ENCODE data around the gene STK31. TPM values are rescaled to one million over a fixed set of nuclear protein-coding genes. Genes with fewer than 3 reads are reported as not detected.
"Not testable (repeated sequence)": the region's sequence is repeated elsewhere in the genome, so short reads cannot be mapped to it uniquely, and the experiment has no call there.

STK31 gene, protein sequence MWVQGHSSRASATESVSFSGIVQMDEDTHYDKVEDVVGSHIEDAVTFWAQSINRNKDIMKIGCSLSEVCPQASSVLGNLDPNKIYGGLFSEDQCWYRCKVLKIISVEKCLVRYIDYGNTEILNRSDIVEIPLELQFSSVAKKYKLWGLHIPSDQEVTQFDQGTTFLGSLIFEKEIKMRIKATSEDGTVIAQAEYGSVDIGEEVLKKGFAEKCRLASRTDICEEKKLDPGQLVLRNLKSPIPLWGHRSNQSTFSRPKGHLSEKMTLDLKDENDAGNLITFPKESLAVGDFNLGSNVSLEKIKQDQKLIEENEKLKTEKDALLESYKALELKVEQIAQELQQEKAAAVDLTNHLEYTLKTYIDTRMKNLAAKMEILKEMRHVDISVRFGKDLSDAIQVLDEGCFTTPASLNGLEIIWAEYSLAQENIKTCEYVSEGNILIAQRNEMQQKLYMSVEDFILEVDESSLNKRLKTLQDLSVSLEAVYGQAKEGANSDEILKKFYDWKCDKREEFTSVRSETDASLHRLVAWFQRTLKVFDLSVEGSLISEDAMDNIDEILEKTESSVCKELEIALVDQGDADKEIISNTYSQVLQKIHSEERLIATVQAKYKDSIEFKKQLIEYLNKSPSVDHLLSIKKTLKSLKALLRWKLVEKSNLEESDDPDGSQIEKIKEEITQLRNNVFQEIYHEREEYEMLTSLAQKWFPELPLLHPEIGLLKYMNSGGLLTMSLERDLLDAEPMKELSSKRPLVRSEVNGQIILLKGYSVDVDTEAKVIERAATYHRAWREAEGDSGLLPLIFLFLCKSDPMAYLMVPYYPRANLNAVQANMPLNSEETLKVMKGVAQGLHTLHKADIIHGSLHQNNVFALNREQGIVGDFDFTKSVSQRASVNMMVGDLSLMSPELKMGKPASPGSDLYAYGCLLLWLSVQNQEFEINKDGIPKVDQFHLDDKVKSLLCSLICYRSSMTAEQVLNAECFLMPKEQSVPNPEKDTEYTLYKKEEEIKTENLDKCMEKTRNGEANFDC
- polyA plus RNA-seq: 0.52 TPM
- long read RNA-seq, donor 1: 0 reads
- long read RNA-seq, donor 2: 0 reads
- long read RNA-seq, donor 3: 0 reads
- long read RNA-seq, donor 4: 0 reads
- long read RNA-seq, donor 5: 0 reads
- long read RNA-seq, donor 6: 0 reads
- long read RNA-seq, donor 7: 0 reads
- long read RNA-seq, donor 8: 0 reads
- long read RNA-seq, donor 9: 0 reads
- long read RNA-seq, donor 10: 0 reads
- long read RNA-seq, donor 11: 0 reads

DNA sequence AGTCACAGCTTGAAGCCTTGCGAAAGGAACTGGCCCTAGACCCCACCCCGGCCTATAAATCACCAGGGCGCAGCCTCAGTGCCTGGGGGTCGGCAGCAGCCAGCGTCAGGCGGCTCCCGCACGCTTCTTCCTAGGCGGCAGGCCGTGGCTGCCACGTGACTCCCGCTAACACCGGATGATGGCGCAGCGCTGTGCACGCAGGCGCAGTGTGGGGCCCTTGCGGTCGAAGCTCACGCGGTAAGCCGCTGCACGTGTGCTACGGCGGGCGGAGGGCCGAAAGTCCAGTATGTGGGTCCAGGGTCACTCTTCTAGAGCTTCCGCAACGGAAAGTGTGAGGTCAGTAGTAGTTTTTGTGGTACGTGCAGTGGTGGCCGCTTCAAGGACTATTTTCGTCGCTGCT is at the start of gene STK31:
TSS of gene STK31 (plus strand) at position 220 of the 400 bp plus-strand sequence. CDS start at position 287, 67 bp downstream.
- H3K4me3 ChIP-seq (ENCODE audit: low read length): peak within 1 kb of the TSS; percentile 5
- peaks cover 11% of the 10 kb centered on the region for H3K9me3 ChIP-seq (ENCODE audit: control insufficient read depth, low read depth, low read length)
- no CpG with 5 or more reads among the region's 33 CpGs for WGBS (ENCODE audit: insufficient coverage, low lambda C conversion rate)
- H3K27ac ChIP-seq (ENCODE audit: low read length): peak within 1 kb of the TSS; percentile 83
- no peak for DNase-seq
- peaks cover 3% of the 10 kb centered on the region for H3K36me3 ChIP-seq (ENCODE audit: control insufficient read depth, insufficient read depth, low read length)
- H3K4me1 ChIP-seq (ENCODE audit: control insufficient read depth, insufficient read depth, low read length): peaks cover 8% of the 10 kb centered on the region
- no peaks in the 10 kb centered on the region for H3K27me3 ChIP-seq (ENCODE audit: control insufficient read depth, insufficient read depth, low read length)

DNA sequence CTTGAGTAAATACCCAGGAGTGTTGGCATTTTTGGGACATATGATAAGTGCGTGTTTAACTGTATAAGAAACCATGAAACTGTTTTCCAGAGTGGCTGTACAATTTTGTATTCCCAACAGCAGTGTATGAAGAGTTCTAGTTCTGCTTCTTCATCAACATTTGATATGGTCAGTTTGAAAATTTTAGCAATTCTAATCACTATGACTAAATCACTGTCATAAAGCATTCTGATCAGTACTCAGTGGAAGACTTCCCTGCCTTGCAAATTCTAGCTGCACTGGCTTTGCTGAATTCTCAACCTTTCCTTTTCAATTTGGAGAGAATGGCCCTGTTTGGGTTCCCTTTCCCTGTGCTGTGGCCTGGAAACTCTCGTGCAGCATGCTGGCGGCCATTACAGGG is 48.6 kb upstream of the STK31 start:
- Histone ChIP-seq H3K4me1 (ENCODE audit: control insufficient read depth, insufficient read depth, low read length) (no peaks in the 10 kb centered on the region), H3K27me3 (ENCODE audit: control insufficient read depth, insufficient read depth, low read length) (no peaks in the 10 kb centered on the region), H3K9me3 (ENCODE audit: control insufficient read depth, low read depth, low read length) (peaks cover 6% of the 10 kb centered on the region), H3K4me3 (ENCODE audit: low read length) (no peak overlapping the region), H3K27ac (ENCODE audit: low read length) (no peak overlapping the region), H3K36me3 (ENCODE audit: control insufficient read depth, insufficient read depth, low read length) (no peaks in the 10 kb centered on the region)
- 100% methylated on average over 1 of the region's 3 CpGs for WGBS (ENCODE audit: insufficient coverage, low lambda C conversion rate)
- DNase-seq: no peak

DNA sequence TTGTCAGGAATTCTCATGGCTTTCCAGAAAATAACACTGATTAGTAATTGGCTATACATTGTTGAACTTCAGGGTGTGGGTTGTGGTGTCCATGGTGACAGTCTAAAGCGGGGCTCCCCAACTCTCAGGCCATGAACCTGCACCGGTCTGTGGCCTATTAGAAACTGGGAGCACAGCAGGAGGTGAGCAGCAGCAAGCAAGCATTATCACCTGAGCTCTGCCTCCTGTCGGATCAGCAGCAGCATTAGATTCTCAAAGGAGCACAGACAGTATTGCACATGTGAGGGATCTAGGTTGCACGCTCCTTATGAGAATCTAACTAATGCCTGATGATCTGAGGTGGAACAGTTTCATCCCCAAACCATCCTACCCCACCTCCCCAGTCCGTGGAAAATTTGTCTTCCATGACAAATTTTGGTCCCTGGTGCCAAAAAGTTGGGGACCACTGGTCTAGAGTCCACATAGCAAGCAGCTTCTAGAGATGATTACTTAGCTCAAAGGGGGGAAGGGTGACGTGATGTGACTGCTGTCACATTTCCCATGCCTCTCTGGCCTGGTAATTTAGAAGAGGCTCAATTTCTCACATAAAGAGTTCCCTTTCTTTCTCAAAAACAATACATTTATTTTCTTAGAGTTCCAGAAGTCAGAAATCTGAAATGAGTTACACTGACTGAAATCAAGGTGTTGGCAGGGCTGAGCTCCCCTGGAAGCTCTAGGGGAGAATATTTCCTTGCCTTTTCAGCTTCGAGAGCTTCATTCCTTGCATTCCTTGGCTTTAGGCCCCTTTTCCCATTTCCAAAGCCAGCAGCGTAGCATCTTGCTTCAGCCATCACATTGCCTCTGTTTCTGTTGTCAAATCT is 47.7 kb upstream of the STK31 start:
- Histone ChIP-seq H3K27me3 (ENCODE audit: control insufficient read depth, insufficient read depth, low read length) (no peaks in the 10 kb centered on the region), H3K36me3 (ENCODE audit: control insufficient read depth, insufficient read depth, low read length) (no peaks in the 10 kb centered on the region), H3K27ac (ENCODE audit: low read length) (no peak overlapping the region), H3K4me1 (ENCODE audit: control insufficient read depth, insufficient read depth, low read length) (no peaks in the 10 kb centered on the region), H3K9me3 (ENCODE audit: control insufficient read depth, low read depth, low read length) (peaks cover 6% of the 10 kb centered on the region), H3K4me3 (ENCODE audit: low read length) (no peak overlapping the region)
- WGBS (ENCODE audit: insufficient coverage, low lambda C conversion rate): 92% methylated on average over 2 of the region's 8 CpGs
- no peak for DNase-seq

DNA sequence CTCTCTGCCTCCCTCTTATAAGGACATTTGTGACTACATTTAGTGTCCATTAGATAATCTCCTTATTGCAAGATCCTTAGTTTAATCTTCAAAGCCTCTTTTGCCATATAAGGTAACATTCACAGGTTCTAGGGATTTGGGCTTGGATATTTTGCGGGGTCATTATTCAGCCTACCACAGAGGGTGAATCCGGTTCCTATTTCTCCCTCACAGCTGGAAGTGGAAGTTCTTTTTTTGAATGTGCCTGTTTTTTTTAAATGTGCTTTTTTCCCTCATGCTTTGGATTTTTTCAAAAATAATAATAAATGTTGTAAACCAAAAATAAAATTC is 47.1 kb upstream of the STK31 start:
- Histone ChIP-seq H3K4me3 (ENCODE audit: low read length) (no peak overlapping the region), H3K4me1 (ENCODE audit: control insufficient read depth, insufficient read depth, low read length) (no peaks in the 10 kb centered on the region), H3K9me3 (ENCODE audit: control insufficient read depth, low read depth, low read length) (peaks cover 6% of the 10 kb centered on the region), H3K36me3 (ENCODE audit: control insufficient read depth, insufficient read depth, low read length) (no peaks in the 10 kb centered on the region), H3K27me3 (ENCODE audit: control insufficient read depth, insufficient read depth, low read length) (no peaks in the 10 kb centered on the region), H3K27ac (ENCODE audit: low read length) (no peak overlapping the region)
- no peak for DNase-seq
- 100% methylated on average over 1 of the region's 2 CpGs for WGBS (ENCODE audit: insufficient coverage, low lambda C conversion rate)

DNA sequence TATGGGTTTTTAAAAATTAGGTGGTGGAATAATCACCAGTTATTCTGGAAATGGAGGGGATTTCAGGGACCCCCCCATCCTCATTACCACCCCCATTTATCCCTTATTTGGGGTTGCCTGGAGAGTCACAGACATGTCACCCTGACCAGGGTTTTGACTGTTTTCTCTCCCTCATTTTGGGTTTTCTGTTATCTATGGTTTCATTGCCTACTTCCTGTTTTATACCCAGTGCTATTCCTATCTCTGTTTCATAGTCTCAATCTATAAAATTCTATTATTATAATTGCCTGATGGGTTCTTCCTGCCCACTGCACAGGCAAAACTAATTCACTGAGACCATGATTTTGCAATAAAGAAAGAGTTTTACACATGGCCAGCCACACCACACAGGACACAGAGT is 45.9 kb upstream of the STK31 start:
- H3K27me3 ChIP-seq (ENCODE audit: control insufficient read depth, insufficient read depth, low read length): no peaks in the 10 kb centered on the region
- no peak overlapping the region for H3K27ac ChIP-seq (ENCODE audit: low read length)
- DNase-seq: no peak
- H3K4me1 ChIP-seq (ENCODE audit: control insufficient read depth, insufficient read depth, low read length): no peaks in the 10 kb centered on the region
- H3K36me3 ChIP-seq (ENCODE audit: control insufficient read depth, insufficient read depth, low read length): no peaks in the 10 kb centered on the region
- no peak overlapping the region for H3K4me3 ChIP-seq (ENCODE audit: low read length)
- no peaks in the 10 kb centered on the region for H3K9me3 ChIP-seq (ENCODE audit: control insufficient read depth, low read depth, low read length)

DNA sequence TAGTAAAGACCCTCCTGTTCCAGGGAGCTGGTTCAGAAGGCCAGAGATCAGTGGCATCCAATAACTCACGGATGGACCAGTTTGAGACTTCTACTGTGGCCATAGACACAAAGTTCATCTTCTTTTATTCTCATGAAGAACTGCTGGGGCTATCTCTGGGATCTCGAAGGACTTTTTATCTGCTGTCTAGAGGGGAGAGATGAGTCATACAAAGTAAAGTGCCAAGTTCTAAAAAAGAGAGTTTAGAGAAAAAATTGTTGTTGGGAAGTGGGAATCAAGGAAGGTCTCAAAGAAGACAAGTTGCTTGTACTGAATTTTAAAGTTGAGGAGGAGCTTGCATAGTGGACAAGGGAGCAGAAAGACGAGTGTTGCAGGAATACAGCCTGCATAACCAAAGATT is 38.0 kb upstream of the STK31 start:
- Histone ChIP-seq H3K4me3 (ENCODE audit: low read length) (no peak overlapping the region), H3K36me3 (ENCODE audit: control insufficient read depth, insufficient read depth, low read length) (no peaks in the 10 kb centered on the region), H3K4me1 (ENCODE audit: control insufficient read depth, insufficient read depth, low read length) (no peaks in the 10 kb centered on the region), H3K9me3 (ENCODE audit: control insufficient read depth, low read depth, low read length) (no peaks in the 10 kb centered on the region), H3K27ac (ENCODE audit: low read length) (no peak overlapping the region), H3K27me3 (ENCODE audit: control insufficient read depth, insufficient read depth, low read length) (no peaks in the 10 kb centered on the region)
- no peak for DNase-seq
- WGBS (ENCODE audit: insufficient coverage, low lambda C conversion rate): 38% methylated on average over 1 of the region's 3 CpGs

DNA sequence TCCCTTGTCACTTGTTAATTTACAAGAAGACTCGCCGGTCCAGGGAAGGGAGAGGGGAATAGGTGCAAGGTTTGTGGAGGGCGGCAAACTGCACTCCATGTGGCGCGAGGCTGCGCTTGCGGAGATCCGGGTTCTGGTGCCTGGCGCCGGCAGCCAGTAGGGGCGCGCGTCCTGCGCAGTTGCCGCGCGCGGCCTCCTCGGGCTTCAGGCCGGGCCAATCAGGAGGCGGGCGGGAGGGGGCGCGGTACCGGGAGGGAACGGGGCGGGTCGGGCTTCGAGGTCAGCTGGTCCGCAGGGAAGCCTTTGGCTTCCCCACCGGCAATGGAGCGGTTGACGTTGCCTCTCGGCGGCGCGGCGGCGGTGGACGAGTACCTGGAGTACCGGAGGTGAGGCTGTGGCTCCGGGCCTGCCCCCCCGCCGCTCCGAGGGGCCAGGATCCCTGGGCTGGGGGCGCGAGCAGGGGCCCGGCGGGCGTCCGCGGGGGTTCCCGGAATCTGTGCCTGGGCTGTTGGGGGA is 30.1 kb upstream of the STK31 start, which contains the start of gene FAM221A:
TSS of gene FAM221A (plus strand) at position 302 of the 516 bp plus-strand sequence. CDS start at position 322, 20 bp downstream.
- no CpG with 5 or more reads among the region's 53 CpGs for WGBS (ENCODE audit: insufficient coverage, low lambda C conversion rate)
- DNase-seq: peak; percentile 90 to 91
- H3K36me3 ChIP-seq (ENCODE audit: control insufficient read depth, insufficient read depth, low read length): no peaks in the 10 kb centered on the region

DNA sequence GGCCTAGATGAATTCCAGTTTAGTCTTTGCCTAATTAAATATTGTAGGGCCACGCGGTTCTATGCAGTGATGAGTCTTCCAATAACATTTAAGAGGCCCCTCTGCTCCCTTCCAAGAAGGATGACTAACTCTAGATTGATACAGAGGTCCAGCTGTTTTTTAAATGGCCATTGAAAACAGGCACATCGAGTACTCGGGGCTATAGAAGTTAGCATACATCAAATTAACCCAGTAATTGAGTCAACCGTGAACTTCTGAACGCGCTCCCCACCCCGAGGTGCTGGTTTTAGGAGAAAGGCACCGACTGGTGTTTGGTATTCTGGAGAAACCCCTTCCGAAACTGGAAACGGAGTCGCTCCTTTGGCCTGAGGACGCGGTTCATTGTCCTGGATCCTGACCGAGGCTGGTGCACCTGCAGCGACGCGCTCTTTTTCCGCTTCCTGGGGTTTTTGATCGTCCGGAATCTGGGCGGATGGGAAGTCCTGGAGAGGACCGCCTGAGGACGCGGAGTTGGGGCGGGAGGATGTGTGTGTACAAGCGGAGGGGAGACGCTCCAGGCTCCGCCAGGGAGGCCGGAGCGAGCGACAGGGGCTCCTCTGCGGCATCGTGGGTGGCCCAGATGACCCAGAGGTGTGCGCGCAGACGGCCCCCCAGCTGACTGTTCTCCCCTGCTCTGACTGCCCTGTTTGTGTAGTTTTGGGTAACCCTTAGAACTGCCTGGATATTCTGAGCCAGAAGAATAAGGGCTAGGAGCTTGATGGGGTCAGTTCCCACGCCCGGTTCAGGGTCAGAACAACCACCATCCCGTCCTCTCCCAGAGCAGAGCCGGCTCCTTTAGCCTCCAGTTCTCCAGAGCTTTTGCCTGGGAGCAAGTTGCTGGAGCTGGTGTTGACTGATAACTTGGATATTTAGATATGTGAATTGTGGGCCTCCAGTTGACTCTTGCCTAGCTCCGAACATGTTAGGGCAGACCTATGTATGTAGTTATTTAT is 29.3 kb upstream of the STK31 start:
- Histone ChIP-seq H3K4me1 (ENCODE audit: control insufficient read depth, insufficient read depth, low read length) (peaks cover 5% of the 10 kb centered on the region), H3K4me3 (ENCODE audit: low read length) (peak overlapping the region; percentile 78), H3K27me3 (ENCODE audit: control insufficient read depth, insufficient read depth, low read length) (no peaks in the 10 kb centered on the region), H3K9me3 (ENCODE audit: control insufficient read depth, low read depth, low read length) (no peaks in the 10 kb centered on the region), H3K36me3 (ENCODE audit: control insufficient read depth, insufficient read depth, low read length) (peaks cover 3% of the 10 kb centered on the region), H3K27ac (ENCODE audit: low read length) (peak overlapping the region; percentile 87)
- peak; percentile 71 to 90 for DNase-seq
- no CpG with 5 or more reads among the region's 42 CpGs for WGBS (ENCODE audit: insufficient coverage, low lambda C conversion rate)

More for the DNA sequence above, 30.1 kb upstream of the STK31 start, which contains the start of gene FAM221A:
- H3K4me3 ChIP-seq (ENCODE audit: low read length): peak within 1 kb of the TSS; percentile 78
- H3K27me3 ChIP-seq (ENCODE audit: control insufficient read depth, insufficient read depth, low read length): no peaks in the 10 kb centered on the region
- H3K4me1 ChIP-seq (ENCODE audit: control insufficient read depth, insufficient read depth, low read length): peaks cover 5% of the 10 kb centered on the region
- H3K27ac ChIP-seq (ENCODE audit: low read length): peak within 1 kb of the TSS; percentile 87
- H3K9me3 ChIP-seq (ENCODE audit: control insufficient read depth, low read depth, low read length): no peaks in the 10 kb centered on the region

DNA sequence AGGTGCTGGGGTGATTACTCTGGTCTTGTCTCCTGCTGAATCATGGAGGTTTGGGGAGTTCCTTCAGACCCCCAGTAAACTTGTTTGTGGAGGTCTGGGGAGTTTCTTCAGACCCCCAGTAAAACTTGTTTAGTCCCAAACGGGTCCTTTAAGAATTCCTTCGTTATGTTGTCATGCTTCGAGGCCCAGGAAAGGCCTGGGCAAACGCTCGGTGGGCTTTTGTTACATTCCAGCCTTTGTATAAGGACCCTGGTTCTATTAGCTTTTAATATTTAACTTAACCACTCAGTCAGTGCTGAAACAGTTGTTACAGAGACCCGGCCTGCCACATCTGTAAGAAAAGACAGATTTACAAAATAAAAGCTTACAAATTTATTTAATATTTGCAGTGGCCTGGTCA is 26.0 kb upstream of the STK31 start:
- not testable (repeated sequence) for H3K4me1 ChIP-seq (ENCODE audit: control insufficient read depth, insufficient read depth, low read length); H3K4me3 ChIP-seq (ENCODE audit: low read length); H3K27me3 ChIP-seq (ENCODE audit: control insufficient read depth, insufficient read depth, low read length); H3K27ac ChIP-seq (ENCODE audit: low read length); DNase-seq; H3K9me3 ChIP-seq (ENCODE audit: control insufficient read depth, low read depth, low read length); H3K36me3 ChIP-seq (ENCODE audit: control insufficient read depth, insufficient read depth, low read length)
- WGBS (ENCODE audit: insufficient coverage, low lambda C conversion rate): no CpG with 5 or more reads among the region's 6 CpGs
